ENCODE data around the gene MRGPRG.

The MRGPRG gene

DNA sequence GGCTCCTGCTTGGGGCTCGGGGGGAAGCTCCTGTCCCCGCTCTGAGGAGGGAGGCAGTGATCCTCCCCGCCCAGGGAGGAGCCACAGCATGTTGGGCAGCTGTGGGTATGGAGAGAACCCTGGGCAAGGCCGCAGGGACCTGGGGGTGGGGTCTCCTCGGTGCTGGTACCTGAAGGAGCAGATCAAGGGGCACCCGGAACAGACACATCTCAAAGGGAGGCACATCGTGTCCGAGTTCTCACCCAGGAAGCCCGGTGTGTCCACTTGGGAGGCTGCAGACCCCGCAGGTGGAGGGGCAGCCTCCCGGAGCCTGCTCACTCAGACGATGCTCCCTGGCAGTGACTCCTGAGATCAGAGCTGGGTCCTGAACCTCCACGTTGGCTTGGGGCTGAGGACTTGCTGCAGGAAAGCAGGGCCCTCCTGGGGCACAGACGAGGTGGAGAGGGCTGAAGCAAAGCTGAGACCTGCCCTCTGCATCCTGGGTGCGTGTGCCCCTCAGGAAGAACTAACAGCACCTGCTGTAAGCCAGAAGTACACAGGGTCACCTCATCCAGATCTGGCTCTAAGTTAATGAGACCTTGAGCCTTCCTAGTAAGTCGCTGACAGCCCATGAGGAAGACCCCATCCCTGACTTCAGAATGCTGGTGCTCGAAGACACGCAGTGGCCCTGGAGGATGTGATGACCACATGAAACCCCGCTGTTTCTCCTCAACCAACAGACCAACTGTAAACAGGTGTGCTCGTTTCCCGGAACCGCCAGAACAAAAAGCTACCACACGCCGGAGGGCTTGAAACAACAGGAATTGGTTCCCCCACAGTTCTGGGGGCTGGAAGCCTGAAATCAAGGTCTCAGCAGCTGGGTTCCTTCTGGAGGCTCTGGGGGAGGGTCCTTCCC is 47.6 kb downstream of the MRGPRG start:
- TF ChIP-seq, protein P1, sequence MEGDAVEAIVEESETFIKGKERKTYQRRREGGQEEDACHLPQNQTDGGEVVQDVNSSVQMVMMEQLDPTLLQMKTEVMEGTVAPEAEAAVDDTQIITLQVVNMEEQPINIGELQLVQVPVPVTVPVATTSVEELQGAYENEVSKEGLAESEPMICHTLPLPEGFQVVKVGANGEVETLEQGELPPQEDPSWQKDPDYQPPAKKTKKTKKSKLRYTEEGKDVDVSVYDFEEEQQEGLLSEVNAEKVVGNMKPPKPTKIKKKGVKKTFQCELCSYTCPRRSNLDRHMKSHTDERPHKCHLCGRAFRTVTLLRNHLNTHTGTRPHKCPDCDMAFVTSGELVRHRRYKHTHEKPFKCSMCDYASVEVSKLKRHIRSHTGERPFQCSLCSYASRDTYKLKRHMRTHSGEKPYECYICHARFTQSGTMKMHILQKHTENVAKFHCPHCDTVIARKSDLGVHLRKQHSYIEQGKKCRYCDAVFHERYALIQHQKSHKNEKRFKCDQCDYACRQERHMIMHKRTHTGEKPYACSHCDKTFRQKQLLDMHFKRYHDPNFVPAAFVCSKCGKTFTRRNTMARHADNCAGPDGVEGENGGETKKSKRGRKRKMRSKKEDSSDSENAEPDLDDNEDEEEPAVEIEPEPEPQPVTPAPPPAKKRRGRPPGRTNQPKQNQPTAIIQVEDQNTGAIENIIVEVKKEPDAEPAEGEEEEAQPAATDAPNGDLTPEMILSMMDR (IDR thresholded peaks at IDR 0.05), result no peak

DNA sequence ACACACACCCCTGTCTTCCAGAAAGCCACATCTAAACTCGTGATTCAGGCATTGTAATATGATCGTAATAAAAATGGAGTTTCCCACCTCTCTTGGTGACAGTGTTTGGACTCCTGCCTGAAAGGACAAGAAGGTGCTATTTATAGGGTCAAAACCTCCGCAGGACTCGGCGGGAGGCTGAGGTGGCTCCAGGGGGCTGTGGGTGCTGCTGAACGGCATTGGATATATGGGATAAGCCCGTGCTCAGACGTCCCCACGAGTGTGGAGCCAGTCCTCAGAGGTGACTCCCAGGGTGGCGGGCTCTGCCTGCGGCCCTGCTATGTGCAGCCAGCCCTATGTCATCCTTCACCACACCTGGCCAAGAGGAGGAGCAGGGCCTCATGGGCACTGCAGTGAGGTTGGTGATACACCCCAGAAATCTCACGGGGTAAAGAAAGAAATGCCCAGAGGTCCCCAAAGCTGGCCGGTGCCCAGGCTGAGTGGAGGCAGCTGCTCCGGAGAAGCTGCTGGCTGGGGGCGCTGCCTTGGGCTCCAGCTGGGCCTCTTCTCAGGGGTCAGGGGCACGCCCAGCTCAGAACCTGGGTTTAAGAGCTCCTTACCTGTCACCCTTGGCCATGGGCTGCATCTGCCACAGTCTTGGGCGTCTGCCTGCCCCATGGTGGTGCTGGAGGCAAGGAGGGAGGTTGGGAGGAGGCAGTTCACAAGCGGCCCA is 48.4 kb downstream of the MRGPRG start:
- TF ChIP-seq, protein P1 (IDR thresholded peaks at IDR 0.05), result no peak

DNA sequence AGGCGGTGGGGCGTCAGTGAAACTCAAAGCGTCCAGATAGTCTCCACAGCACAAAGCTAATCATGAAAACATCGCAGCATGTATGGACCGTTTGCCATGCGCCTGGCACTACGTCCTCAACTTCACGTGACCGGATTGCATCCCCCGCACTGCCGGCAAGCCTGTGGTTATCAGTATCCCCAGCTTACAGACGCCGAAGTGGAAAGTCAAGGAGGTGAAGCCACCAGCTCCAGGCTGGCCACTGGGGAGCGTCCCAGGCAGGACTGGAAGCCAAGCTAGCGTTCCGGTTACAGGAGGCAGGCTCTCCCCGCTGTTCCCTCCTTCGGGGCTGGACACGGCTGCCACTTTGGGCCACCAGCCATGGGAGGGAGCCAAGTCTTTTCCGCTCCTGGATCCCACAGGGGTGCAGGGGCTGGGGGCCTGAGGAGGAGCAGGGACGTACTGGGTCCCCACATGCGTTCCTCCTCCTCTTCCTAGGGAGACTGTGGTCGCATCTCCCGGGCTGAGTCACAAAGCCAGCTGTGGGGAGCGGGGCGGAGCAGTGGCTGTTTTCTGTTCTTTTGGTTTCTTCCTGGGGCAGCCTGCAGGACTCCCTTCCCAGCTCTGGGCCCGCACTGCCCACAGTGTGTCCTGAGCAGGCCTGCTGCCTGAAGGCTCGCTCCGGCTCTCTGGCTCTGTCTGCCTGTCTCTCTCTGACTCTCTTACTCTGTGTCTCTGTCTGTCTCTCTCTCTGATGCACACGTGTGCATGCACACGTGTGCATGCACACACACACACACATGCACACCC is 49.2 kb downstream of the MRGPRG start:
- TF ChIP-seq, protein P1 (IDR thresholded peaks at IDR 0.05), result no peak

All from LNCAP (cell line).